ENCODE data around the gene MXRA8.

MXRA8 gene

GRCh38 chr1:1347026-1347595, 11.2 kb downstream of the MXRA8 start:
- Histone ChIP-seq H3K9me3 (ENCODE audit: insufficient read depth, low read length, severe bottlenecking) (no peaks in the 10 kb centered on the region), H3K9ac (ENCODE audit: low read depth, low read length) (peak overlapping the region; percentile 82), H3K4me1 (ENCODE audit: insufficient read depth, low read length) (peaks cover 33% of the 10 kb centered on the region), H3K79me2 (ENCODE audit: insufficient read depth, low read length) (peaks cover 53% of the 10 kb centered on the region), H3K27me3 (ENCODE audit: insufficient read depth, low read length, poor library complexity) (no peaks in the 10 kb centered on the region), H3K4me2 (ENCODE audit: insufficient read depth, low read length) (peak overlapping the region; percentile 84), H2AFZ (ENCODE audit: low read depth, low read length) (no peak overlapping the region), H3K36me3 (ENCODE audit: insufficient read depth, low read length) (peaks cover 1% of the 10 kb centered on the region), H3K27ac (ENCODE audit: low read length) (no peak overlapping the region), H4K20me1 (ENCODE audit: insufficient read depth, low read length) (peaks cover 71% of the 10 kb centered on the region), H3K4me3 (ENCODE audit: low read depth in 1 of 2, low read length in 2 of 2) (peak overlapping the region in 1 of 2 experiments; percentile 96; a peak in 2 of 4 replicates)
- TF ChIP-seq CTCF (IDR thresholded peaks at IDR 0.05; ENCODE audit: borderline replicate concordance, extremely low read depth, low read length, poor library complexity, severe bottlenecking): no peak
- no peak for TF ChIP-seq EZH2 (IDR thresholded peaks at IDR 0.05; ENCODE audit: borderline replicate concordance, low read depth, low read length, severe bottlenecking)
- no peak for DNase-seq
- ATAC-seq (ENCODE audit: insufficient read depth, low read depth): no peak

- TF ChIP-seq EZH2 (IDR thresholded peaks at IDR 0.05; ENCODE audit: borderline replicate concordance, low read depth, low read length, severe bottlenecking): no peak
- no peak for TF ChIP-seq CTCF (IDR thresholded peaks at IDR 0.05; ENCODE audit: borderline replicate concordance, extremely low read depth, low read length, poor library complexity, severe bottlenecking)
- H3K9me3 ChIP-seq (ENCODE audit: insufficient read depth, low read length, severe bottlenecking): no peaks in the 10 kb centered on the region
- peak overlapping the region; percentile 84 for H3K4me2 ChIP-seq (ENCODE audit: insufficient read depth, low read length)
- peaks cover 71% of the 10 kb centered on the region for H4K20me1 ChIP-seq (ENCODE audit: insufficient read depth, low read length)
- no peak overlapping the region for H2AFZ ChIP-seq (ENCODE audit: low read depth, low read length)
- H3K4me1 ChIP-seq (ENCODE audit: insufficient read depth, low read length): peaks cover 31% of the 10 kb centered on the region
- peak overlapping the region; percentile 82; the same call in 1 of the 2 replicates for H3K9ac ChIP-seq (ENCODE audit: low read depth, low read length)
- H3K79me2 ChIP-seq (ENCODE audit: insufficient read depth, low read length): peaks cover 53% of the 10 kb centered on the region
- H3K27ac ChIP-seq (ENCODE audit: low read length): no peak overlapping the region
- no peak for ATAC-seq (ENCODE audit: insufficient read depth, low read depth)
- peaks cover 7% of the 10 kb centered on the region for H3K36me3 ChIP-seq (ENCODE audit: insufficient read depth, low read length)
- DNase-seq: no peak
- no peak overlapping the region for H3K4me3 ChIP-seq (ENCODE audit: low read depth in 1 of 2, low read length in 2 of 2)
- no peaks in the 10 kb centered on the region for H3K27me3 ChIP-seq (ENCODE audit: insufficient read depth, low read length, poor library complexity)
Measured at GRCh38 chr1:1346501-1346890, 11.9 kb downstream of the MXRA8 start.

GRCh38 chr1:1345860-1346500, 12.4 kb downstream of the MXRA8 start:
- Histone ChIP-seq H4K20me1 (ENCODE audit: insufficient read depth, low read length) (peaks cover 74% of the 10 kb centered on the region), H2AFZ (ENCODE audit: low read depth, low read length) (no peak overlapping the region), H3K9ac (ENCODE audit: low read depth, low read length) (no peak overlapping the region), H3K79me2 (ENCODE audit: insufficient read depth, low read length) (peaks cover 53% of the 10 kb centered on the region), H3K4me3 (ENCODE audit: low read depth in 1 of 2, low read length in 2 of 2) (no peak overlapping the region), H3K36me3 (ENCODE audit: insufficient read depth, low read length) (peaks cover 12% of the 10 kb centered on the region), H3K27ac (ENCODE audit: low read length) (no peak overlapping the region), H3K27me3 (ENCODE audit: insufficient read depth, low read length, poor library complexity) (no peaks in the 10 kb centered on the region), H3K9me3 (ENCODE audit: insufficient read depth, low read length, severe bottlenecking) (no peaks in the 10 kb centered on the region), H3K4me1 (ENCODE audit: insufficient read depth, low read length) (peaks cover 28% of the 10 kb centered on the region), H3K4me2 (ENCODE audit: insufficient read depth, low read length) (peak overlapping the region; percentile 84; the same call in 1 of the 2 replicates)
- TF ChIP-seq EZH2 (IDR thresholded peaks at IDR 0.05; ENCODE audit: borderline replicate concordance, low read depth, low read length, severe bottlenecking): no peak
- TF ChIP-seq CTCF (IDR thresholded peaks at IDR 0.05; ENCODE audit: borderline replicate concordance, extremely low read depth, low read length, poor library complexity, severe bottlenecking): no peak
- no peak for DNase-seq
- ATAC-seq (ENCODE audit: insufficient read depth, low read depth): no peak

All from DND-41 (cell line).